ENCODE data around the gene ZDHHC14. TPM values are rescaled to one million over a fixed set of nuclear protein-coding genes. Genes with fewer than 3 reads are reported as not detected.

The ZDHHC14 gene
- total RNA-seq, 1 experiment from 2014 or later, result 3.2 TPM

- CTCF ChIA-PET, result no interaction called here
- BruUV-seq (replicated peaks), result no TSS peak
- POLR2A ChIA-PET (ENCODE audit: low non-redundant PET), result no interaction called here
- TF ChIP-seq EZH2 (IDR thresholded peaks at IDR 0.05; ENCODE audit: borderline replicate concordance, low read depth, low read length, poor library complexity, severe bottlenecking) (no peak), CTCF (conservative IDR thresholded peaks at IDR 0.05; ENCODE audit: low read depth, low read length) (no peak)
- Histone ChIP-seq H3K27ac (ENCODE audit: low read depth, low read length, poor library complexity, severe bottlenecking) (no peak overlapping the region), H3K9me3 (ENCODE audit: low read depth, low read length, poor library complexity, severe bottlenecking) (no peaks in the 10 kb centered on the region), H3K4me1 (ENCODE audit: insufficient read depth, low read length, poor library complexity, severe bottlenecking) (no peaks in the 10 kb centered on the region), H3K36me3 (ENCODE audit: insufficient read depth, low read length, poor library complexity, severe bottlenecking) (no peaks in the 10 kb centered on the region), H3K27me3 (replicated peaks; ENCODE audit: insufficient read depth, low read depth, low read length, poor library complexity) (no peaks in the 10 kb centered on the region), H3K4me3 (ENCODE audit: low read depth, low read length, poor library complexity, severe bottlenecking) (no peak overlapping the region)
- intact Hi-C loops (cut with micrococcal nuclease; ENCODE audit: unreplicated experiment), result no loop called here
- no peak for DNase-seq (ENCODE audit: low spot score)
Measured at GRCh38 chr6:157402996-157403685, 22.2 kb downstream of the ZDHHC14 start.

- Histone ChIP-seq H3K4me1 (ENCODE audit: insufficient read depth, low read length, poor library complexity, severe bottlenecking) (no peaks in the 10 kb centered on the region), H3K9me3 (ENCODE audit: low read depth, low read length, poor library complexity, severe bottlenecking) (no peaks in the 10 kb centered on the region)
- CTCF ChIA-PET, result no interaction called here
Measured at GRCh38 chr6:157403686-157404051, 22.7 kb downstream of the ZDHHC14 start.

GRCh38 chr6:157405986-157406385, 25.0 kb downstream of the ZDHHC14 start:
- no peak overlapping the region for H3K4me3 ChIP-seq (ENCODE audit: low read depth, low read length, poor library complexity, severe bottlenecking)

More at GRCh38 chr6:157403686-157404051, 22.7 kb downstream of the ZDHHC14 start:
- no peak for DNase-seq (ENCODE audit: low spot score)
- Histone ChIP-seq H3K27ac (ENCODE audit: low read depth, low read length, poor library complexity, severe bottlenecking) (no peak overlapping the region), H3K36me3 (ENCODE audit: insufficient read depth, low read length, poor library complexity, severe bottlenecking) (no peaks in the 10 kb centered on the region), H3K4me3 (ENCODE audit: low read depth, low read length, poor library complexity, severe bottlenecking) (no peak overlapping the region), H3K27me3 (replicated peaks; ENCODE audit: insufficient read depth, low read depth, low read length, poor library complexity) (no peaks in the 10 kb centered on the region)
- TF ChIP-seq CTCF (conservative IDR thresholded peaks at IDR 0.05; ENCODE audit: low read depth, low read length), result no peak
- TF ChIP-seq EZH2 (IDR thresholded peaks at IDR 0.05; ENCODE audit: borderline replicate concordance, low read depth, low read length, poor library complexity, severe bottlenecking), result no peak
- BruUV-seq (replicated peaks), result no TSS peak
- POLR2A ChIA-PET (ENCODE audit: low non-redundant PET), result no interaction called here
- intact Hi-C loops (cut with micrococcal nuclease; ENCODE audit: unreplicated experiment), result no loop called here

More at GRCh38 chr6:157405986-157406385, 25.0 kb downstream of the ZDHHC14 start:
- BruUV-seq (replicated peaks), result no TSS peak
- Histone ChIP-seq H3K27ac (ENCODE audit: low read depth, low read length, poor library complexity, severe bottlenecking) (no peak overlapping the region), H3K9me3 (ENCODE audit: low read depth, low read length, poor library complexity, severe bottlenecking) (no peaks in the 10 kb centered on the region), H3K36me3 (ENCODE audit: insufficient read depth, low read length, poor library complexity, severe bottlenecking) (no peaks in the 10 kb centered on the region), H3K4me1 (ENCODE audit: insufficient read depth, low read length, poor library complexity, severe bottlenecking) (no peaks in the 10 kb centered on the region), H3K27me3 (replicated peaks; ENCODE audit: insufficient read depth, low read depth, low read length, poor library complexity) (no peaks in the 10 kb centered on the region)
- POLR2A ChIA-PET (ENCODE audit: low non-redundant PET), result no interaction called here
- CTCF ChIA-PET, result no interaction called here
- TF ChIP-seq EZH2 (IDR thresholded peaks at IDR 0.05; ENCODE audit: borderline replicate concordance, low read depth, low read length, poor library complexity, severe bottlenecking) (no peak), CTCF (conservative IDR thresholded peaks at IDR 0.05; ENCODE audit: low read depth, low read length) (no peak)
- DNase-seq (ENCODE audit: low spot score), result no peak
- intact Hi-C loops (cut with micrococcal nuclease; ENCODE audit: unreplicated experiment), result no loop called here

All from A673 (cell line).